HepG2 (cell line): ENCODE data around the gene COX14.

Experiments used
- ATAD3A ChIP-seq: sonication (generic); formaldehyde crosslinking; IDR thresholded peaks from 2 replicates; pipeline ENCODE4 v1.4.0; 2020; ENCODE audit warnings: missing genetic modification reagents
- CTCF ChIP-seq: sonication (generic); formaldehyde crosslinking; IDR thresholded peaks from 2 replicates; pipeline ENCODE4 v1.5.0; 2020; ENCODE audit warnings: mild to moderate bottlenecking, missing genetic modification reagents, moderate library complexity
- EZH2 ChIP-seq: conservative IDR thresholded peaks from 2 replicates; pipeline ENCODE4 v1.6.1; 2012; ENCODE audit warnings: mild to moderate bottlenecking, low read depth, low read length, moderate library complexity
- KDM4B ChIP-seq: sonication (generic); formaldehyde crosslinking; IDR thresholded peaks from 2 replicates; pipeline ENCODE4 v1.4.0; 2020; ENCODE audit warnings: missing genetic modification reagents
- POLR2A ChIP-seq, 2 experiments: IDR thresholded peaks; 2 replicates each; pipeline ENCODE4 v1.6.1; 2011; ENCODE audit warnings: low read depth in 2 of 2, low read length in 2 of 2, mild to moderate bottlenecking in 1 of 2, moderate library complexity in 1 of 2; ENCODE audit not compliant: insufficient read depth in 1 of 2
- SRSF9 ChIP-seq: fragments of 200-400 bp; formaldehyde crosslinking; IDR thresholded peaks from 2 replicates; pipeline ENCODE4 v1.6.1; 2018; ENCODE audit warnings: borderline replicate concordance, mild to moderate bottlenecking, low read depth, low read length; ENCODE audit not compliant: insufficient read depth, poor library complexity, severe bottlenecking
- THYN1 ChIP-seq: sonication (generic); formaldehyde crosslinking; IDR thresholded peaks from 2 replicates; pipeline ENCODE4 v1.8.1; 2023; ENCODE audit warnings: low read depth, mild to moderate bottlenecking, moderate library complexity, missing genetic modification reagents, borderline replicate concordance
- ZNF687 ChIP-seq: sonication (generic); formaldehyde crosslinking; IDR thresholded peaks from 2 replicates; pipeline ENCODE4 v1.5.1; 2020; ENCODE audit warnings: mild to moderate bottlenecking, missing genetic modification reagents, moderate library complexity
- ZNF691 ChIP-seq: sonication (generic); formaldehyde crosslinking; IDR thresholded peaks from 2 replicates; pipeline ENCODE4 v1.4.0; 2020; ENCODE audit warnings: missing genetic modification reagents, low read depth, mild to moderate bottlenecking, borderline replicate concordance
- TF ChIP-seq, protein P1 (sequence below): fragments of 450-650 bp; IDR thresholded peaks from 2 replicates; pipeline ENCODE4 v1.6.1; 2017; ENCODE audit warnings: mild to moderate bottlenecking
- TF ChIP-seq, protein P2 (sequence below), 2 experiments: fragments of 450-650 bp in 1 of 2; sonication (generic) in 1 of 2; formaldehyde crosslinking; IDR thresholded peaks; 2 replicates each; pipeline versions ENCODE4 v1.5.0 to v1.8.0; 2020 to 2022; ENCODE audit warnings: mild to moderate bottlenecking in 1 of 2, missing genetic modification reagents in 1 of 2
- TF ChIP-seq, protein P3 (sequence below): IDR thresholded peaks from 2 replicates; pipeline ENCODE4 v1.6.1; 2018; ENCODE audit warnings: missing genetic modification reagents, mild to moderate bottlenecking, missing compliant biosample characterization

- TF ChIP-seq ZNF687 (CRISPR knock-in tag) (no peak), ZNF691 (CRISPR knock-in tag) (no peak), CTCF (CRISPR knock-in tag) (no peak), POLR2A (IDR thresholded peaks at IDR 0.05; ENCODE audit: insufficient read depth in 1 of 2, low read depth in 2 of 2, low read length in 2 of 2) (no peak), SRSF9 (no peak), THYN1 (CRISPR knock-in tag) (no peak), KDM4B (CRISPR knock-in tag) (no peak), EZH2 (no peak), ATAD3A (CRISPR knock-in tag) (no peak)
- TF ChIP-seq, protein P1, sequence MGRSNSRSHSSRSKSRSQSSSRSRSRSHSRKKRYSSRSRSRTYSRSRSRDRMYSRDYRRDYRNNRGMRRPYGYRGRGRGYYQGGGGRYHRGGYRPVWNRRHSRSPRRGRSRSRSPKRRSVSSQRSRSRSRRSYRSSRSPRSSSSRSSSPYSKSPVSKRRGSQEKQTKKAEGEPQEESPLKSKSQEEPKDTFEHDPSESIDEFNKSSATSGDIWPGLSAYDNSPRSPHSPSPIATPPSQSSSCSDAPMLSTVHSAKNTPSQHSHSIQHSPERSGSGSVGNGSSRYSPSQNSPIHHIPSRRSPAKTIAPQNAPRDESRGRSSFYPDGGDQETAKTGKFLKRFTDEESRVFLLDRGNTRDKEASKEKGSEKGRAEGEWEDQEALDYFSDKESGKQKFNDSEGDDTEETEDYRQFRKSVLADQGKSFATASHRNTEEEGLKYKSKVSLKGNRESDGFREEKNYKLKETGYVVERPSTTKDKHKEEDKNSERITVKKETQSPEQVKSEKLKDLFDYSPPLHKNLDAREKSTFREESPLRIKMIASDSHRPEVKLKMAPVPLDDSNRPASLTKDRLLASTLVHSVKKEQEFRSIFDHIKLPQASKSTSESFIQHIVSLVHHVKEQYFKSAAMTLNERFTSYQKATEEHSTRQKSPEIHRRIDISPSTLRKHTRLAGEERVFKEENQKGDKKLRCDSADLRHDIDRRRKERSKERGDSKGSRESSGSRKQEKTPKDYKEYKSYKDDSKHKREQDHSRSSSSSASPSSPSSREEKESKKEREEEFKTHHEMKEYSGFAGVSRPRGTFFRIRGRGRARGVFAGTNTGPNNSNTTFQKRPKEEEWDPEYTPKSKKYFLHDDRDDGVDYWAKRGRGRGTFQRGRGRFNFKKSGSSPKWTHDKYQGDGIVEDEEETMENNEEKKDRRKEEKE, result no peak
- TF ChIP-seq, protein P2, sequence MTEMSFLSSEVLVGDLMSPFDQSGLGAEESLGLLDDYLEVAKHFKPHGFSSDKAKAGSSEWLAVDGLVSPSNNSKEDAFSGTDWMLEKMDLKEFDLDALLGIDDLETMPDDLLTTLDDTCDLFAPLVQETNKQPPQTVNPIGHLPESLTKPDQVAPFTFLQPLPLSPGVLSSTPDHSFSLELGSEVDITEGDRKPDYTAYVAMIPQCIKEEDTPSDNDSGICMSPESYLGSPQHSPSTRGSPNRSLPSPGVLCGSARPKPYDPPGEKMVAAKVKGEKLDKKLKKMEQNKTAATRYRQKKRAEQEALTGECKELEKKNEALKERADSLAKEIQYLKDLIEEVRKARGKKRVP (CRISPR knock-in tag; IDR thresholded peaks at IDR 0.05), result no peak
- TF ChIP-seq, protein P3, sequence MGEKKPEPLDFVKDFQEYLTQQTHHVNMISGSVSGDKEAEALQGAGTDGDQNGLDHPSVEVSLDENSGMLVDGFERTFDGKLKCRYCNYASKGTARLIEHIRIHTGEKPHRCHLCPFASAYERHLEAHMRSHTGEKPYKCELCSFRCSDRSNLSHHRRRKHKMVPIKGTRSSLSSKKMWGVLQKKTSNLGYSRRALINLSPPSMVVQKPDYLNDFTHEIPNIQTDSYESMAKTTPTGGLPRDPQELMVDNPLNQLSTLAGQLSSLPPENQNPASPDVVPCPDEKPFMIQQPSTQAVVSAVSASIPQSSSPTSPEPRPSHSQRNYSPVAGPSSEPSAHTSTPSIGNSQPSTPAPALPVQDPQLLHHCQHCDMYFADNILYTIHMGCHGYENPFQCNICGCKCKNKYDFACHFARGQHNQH (CRISPR knock-in tag), result no peak
Measured at GRCh38 chr12:50162230-50162629, 50.2 kb downstream of the COX14 start.
